Activated CD4-positive, alpha-beta T cell treated with anti-CD3 and anti-CD28 coated beads, Interleukin-2, amount 50 U/mL, for 48 hours (primary cell): ENCODE results near the gene PCID2.

Experiments
- DNase-seq, 2 experiments: peaks; one replicate each; pipeline ENCODE4 v3.0.0-alpha.2; 2020

PCID2 gene

DNA sequence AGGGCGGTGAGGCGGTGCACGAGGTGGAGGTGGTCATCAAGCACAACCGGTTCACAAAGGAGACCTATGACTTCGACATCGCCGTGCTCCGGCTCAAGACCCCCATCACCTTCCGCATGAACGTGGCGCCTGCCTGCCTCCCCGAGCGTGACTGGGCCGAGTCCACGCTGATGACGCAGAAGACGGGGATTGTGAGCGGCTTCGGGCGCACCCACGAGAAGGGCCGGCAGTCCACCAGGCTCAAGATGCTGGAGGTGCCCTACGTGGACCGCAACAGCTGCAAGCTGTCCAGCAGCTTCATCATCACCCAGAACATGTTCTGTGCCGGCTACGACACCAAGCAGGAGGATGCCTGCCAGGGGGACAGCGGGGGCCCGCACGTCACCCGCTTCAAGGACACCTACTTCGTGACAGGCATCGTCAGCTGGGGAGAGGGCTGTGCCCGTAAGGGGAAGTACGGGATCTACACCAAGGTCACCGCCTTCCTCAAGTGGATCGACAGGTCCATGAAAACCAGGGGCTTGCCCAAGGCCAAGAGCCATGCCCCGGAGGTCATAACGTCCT, 59.4 kb downstream of the PCID2 start:
- DNase-seq: no peak

DNA sequence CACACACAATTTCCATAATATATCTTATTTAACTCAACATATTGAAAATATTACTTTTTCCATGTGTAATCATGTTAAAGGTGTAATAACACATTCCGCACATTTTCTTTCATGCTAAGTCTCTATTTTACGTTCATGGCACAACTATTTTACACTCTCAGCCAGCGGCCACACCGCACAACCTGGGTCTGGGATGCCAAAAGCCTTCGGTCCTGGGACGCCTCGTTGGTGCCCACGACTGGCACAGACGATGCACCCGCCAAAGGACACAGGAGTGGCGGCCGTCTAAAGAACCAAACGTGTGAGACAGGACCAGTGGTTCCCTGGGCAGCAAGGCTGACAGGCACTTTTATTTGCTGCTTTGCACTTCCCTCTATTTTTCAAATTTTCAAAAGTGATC, 60.1 kb downstream of the PCID2 start:
- no peak for DNase-seq

DNA sequence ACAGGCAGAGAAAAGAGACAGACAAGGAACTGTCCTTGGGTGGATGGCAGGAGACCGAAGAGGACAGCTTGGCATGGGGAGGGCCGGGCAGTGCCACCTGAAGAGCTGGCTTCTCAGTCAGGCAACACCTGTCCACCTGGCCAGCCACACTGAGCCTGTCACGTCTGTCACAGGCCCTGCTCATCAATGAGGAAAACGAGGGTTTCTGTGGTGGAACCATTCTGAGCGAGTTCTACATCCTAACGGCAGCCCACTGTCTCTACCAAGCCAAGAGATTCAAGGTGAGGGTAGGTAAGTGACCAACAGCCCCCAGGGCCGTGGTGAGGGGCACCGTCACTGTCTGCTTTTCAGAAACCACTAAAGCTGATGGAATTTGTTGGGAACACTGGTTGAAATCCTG, 61.3 kb downstream of the PCID2 start:
- DNase-seq: no peak

DNA sequence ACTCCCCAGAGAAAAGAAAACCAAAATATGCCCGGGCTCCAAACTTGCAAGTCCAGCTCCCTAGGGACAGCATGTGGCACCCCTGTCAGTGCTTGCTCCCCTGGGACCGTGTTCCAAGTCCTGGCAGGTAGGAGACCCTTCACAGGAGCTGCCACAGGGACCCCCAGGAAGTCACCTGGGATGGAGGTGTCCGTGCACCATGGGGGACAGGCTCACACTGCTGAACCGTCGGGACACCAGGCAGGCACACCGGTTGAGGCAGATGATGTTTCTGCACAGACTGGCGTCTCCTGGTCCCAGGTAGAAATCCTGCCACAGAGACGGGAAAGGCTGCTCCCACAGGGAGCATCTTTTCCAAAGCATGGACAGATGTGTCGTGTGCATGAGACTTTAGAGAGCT, 61.7 kb downstream of the PCID2 start:
- no peak for DNase-seq

DNA sequence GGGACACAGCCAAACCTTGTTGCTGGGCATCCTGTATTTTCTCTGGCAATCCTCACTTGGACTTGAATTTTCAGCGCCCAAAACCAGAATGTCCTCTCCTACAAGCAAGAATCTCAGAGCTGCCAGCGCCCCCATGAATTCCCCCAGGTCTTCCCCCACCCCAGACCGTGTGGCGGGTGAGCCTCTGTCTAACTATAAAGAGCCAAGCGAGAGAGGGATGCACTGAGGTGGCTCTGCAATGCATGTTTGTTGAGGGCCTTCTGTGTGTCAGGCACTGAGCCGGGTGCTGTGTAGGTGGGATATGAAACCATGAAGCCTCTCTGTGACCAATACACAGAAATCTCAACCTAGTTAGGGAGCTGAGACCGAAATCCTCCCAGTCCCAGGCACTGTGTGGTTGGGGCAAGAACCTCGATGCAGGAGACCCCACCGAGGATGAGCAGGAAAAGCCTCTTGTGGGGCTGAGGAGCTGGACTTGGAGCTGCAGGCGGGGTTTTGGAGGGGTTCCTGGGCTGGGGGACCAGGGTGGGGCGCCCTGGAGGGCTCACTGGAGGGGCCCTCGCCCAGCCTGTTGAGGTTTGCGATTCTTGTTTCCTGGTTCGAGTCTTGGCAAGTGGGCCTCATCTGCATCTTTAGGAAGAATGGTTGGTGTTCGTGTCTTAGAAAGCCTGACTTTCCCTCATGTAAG, 62.4 kb downstream of the PCID2 start:
- no peak for DNase-seq

DNA sequence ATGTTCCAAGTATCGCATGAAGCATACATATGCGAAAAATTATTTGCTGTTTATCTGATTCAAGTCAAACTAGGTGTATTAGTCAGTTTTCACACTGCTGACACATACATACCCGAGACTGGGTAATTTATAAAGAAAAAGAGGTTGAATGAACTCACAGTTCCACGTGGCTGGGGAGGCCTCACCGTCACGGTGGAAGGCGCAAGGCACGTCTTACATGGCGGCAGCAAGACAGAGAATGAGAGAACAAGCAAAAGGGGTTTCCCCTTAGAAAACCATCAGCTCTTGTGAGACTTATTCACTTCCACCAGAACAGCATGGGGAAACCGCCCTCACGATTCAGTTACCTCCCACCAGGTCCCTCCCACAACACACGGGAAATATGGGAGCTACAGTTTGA, 63.0 kb downstream of the PCID2 start:
- peak; percentile 62 to 66 for DNase-seq

DNA sequence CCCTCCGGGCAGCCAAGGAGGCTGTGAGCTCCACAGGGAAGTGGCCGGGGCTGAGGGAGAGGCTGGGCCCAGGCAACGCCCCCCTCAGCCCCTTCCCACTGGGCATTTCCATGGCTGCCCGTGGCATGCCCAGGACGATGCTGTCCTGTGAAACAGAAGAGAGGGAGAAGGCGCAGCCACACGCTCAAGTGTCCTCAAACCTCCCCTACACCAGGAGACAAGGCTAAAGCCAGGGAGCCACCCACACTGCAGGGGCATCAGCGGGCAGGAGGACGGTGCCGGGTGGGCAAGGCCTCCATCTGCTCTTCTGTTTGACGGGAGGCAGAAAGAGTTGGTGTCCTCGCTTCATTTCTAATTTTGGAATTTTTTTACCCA, 64.2 kb downstream of the PCID2 start:
- no peak for DNase-seq

DNA sequence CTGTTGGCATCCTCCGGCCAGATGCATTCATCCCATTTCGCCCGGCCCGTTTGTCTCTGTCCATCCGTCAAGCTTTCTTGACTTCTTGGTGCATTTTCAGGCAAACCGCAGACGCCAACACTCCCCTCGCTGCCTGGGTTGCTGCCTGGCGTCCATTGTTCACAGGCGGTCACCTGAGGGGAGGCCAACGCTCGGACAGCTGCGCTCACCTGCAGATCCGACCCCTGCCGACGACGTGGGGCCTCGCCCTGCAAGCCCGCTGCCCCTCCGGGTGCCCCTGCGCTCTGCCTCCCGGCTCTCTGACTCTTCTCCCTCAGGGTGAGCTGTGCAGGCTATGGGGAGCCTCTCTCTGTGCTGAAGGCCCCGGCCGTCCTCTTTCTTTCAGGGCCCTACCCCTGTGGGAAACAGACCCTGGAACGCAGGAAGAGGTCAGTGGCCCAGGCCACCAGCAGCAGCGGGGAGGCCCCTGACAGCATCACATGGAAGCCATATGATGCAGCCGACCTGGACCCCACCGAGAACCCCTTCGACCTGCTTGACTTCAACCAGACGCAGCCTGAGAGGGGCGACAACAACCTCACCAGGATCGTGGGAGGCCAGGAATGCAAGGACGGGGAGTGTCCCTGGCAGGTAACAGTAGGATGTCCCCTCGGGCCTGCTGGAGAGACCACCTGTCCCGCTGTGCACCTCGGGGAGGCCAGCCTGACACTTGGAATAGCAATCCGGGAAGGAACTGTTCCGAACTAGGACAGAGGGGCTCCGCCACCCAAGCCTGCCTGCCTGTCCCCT, 64.8 kb downstream of the PCID2 start:
- DNase-seq: no peak

DNA sequence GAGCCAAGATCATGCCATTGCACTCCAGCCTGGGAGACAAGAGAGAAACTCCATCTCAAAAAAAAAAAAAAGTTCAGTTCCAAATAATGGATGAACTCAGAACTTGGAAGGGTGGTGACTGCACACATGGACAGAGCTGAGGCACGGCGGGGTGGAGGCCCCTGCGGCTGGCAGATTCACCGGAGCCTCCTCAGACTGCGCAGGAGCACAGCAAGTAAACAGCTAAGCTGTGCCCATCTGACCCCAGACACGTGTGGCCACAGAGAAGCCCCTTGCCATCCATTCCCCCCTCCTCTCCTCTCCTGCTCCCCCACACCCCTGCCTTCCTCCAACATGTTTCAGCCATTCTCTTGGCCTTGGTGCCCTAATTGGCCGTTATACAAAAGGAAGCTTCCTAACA, 65.6 kb downstream of the PCID2 start:
- no peak for DNase-seq

DNA sequence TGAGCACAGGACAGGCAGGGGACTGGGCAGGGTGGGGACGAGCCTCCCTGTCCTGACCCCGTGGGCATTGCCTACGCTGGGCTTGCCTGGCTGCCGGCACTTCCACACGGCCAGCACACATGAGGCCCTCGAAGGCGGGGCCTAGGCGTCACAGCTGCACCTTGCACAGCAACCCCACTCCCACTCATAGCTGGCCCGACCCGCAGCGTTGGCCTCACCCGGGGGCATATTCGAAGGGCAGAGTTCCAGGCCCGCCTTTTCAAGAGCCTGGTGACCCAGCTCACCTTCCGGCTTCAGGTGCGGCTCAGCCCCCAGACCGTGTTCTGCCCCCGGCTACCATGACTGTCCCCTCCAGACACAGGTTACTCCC, 66.9 kb downstream of the PCID2 start:
- DNase-seq: no peak

DNA sequence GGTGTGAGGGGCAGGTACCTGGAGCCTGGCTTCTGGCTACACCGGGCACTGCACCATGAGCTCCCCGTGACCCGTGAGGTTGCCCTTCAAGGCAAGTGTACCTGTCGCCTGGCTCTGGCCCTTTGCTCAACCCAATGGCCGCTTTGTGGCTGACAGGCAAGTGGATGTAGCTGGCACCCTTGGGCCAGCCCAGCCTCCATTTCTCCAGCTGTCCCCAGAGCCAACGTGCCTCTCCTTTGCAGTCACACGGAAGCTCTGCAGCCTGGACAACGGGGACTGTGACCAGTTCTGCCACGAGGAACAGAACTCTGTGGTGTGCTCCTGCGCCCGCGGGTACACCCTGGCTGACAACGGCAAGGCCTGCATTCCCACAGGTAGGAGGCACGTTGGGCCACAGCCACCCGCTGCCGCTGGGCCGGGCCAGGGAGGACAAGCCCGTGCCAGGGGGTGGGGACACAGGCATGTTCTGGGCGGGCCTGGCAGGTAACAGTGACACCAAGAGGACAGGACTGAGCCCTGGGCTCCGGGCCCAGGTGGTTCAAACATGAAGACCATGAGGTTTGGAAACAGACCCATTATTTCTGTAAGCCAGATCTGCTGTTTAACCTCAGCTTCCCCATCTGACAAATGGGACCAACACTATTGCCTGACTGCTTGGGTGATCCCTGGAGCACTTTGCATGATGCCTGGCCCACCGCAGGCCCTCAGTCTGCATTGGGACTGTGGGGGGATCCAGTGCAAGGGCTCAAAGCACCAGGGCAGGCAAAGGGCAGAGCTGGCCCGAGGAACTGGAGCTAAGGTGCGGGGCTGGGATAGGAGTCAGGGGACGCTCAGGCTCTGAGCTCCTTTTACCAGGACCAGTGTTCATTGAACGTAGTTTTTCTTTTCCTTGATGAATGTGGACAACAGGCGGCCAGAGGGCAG, 67.5 kb downstream of the PCID2 start:
- no peak for DNase-seq

DNA sequence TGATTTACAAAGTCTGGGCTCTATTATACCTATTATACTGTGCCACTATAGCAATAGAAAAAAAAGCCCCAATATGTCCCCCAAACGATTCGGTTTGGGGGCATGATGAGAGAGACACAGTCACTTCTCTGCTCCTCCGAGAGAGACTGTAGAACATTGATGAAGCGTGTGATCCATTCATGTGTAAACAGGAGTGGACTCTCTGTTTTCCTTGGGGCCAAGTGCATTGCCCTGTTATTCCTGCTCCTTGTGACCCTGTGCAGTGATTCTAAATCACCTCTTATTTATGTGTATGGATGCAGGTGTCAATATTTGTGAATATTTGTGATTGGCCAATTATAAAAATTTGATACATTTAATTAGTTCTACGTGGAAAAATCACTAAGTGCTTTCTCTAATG, 68.9 kb downstream of the PCID2 start:
- DNase-seq: no peak

DNA sequence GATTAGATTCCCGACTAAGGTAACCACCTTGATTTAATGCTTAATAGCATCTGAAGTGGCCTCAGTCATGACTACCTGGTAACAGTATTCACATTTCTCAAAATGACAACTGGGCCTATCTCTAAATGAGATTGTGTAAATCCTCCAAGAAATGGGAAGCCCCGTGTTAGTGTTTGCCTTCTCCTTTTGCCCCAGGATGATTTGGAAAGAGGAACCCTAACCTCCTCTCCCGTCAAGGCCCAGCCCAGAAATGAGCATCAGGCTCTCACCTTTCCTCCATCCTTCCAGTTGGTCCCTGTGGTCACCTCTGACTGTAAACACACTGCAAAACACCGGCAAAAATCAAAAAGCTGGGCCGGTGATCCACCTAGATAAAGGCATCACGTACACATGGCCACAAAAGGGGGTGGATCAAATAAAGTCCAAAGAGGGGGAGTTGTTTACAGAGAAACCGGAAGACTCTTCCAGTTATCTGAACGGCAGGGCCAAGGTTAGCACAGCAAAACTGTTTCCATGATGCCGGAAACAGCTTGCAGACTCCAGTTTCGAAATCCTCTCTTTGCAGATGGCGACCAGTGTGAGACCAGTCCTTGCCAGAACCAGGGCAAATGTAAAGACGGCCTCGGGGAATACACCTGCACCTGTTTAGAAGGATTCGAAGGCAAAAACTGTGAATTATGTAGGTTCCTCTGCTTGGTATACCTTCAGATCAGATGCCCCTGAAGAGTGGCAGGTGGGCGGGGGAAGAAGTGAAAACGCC, 69.5 kb downstream of the PCID2 start:
- DNase-seq: no peak

DNA sequence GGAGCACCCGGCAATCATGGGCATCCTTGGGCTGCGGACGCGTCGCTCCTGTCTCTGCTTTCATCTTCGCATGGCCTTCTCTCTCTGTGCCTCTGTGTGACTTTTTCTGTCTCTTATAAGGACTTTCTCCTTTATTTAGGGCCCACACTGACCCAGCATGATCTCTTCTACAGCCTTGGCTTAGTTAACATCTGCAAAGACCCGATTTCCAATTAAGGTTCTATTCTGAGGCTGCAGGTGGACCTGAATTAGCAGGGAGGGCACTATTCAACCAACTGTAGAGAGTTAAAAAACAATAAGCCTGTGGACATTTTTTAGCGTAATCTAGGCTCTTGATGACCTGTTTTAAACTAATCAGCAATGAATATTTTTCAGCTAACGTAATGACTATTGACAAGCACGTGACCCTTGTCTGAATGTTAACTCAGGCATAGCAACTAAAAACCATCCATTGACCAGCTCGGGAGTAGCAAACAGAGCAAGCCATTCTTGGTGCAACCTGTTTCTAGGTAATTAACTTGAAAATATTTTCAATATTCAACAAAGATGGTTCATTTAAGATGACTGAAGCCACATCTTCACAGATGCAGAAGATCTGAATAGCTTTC, 70.7 kb downstream of the PCID2 start:
- DNase-seq: no peak

DNA sequence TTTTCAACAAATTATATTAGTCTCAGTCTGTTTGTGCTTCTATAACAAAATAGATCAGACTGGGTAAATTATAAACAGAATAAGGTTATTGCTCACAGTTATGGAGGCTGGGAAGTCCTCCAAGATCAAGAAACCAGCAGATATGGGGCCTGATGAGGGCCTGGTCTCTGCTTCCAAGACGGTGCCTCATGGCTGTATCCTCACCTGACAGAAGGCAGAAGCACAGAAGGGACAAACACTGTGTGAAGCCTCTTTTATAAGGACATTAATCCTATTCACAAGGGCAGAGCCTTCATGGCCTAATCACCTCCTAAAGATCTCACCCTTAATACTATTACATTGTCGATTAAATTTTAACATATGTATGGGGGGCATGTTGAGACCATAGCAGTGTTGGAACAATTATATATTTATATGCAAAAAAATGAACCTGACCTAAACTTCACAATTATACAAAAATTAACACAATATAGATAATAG, 73.1 kb downstream of the PCID2 start:
- no peak for DNase-seq

DNA sequence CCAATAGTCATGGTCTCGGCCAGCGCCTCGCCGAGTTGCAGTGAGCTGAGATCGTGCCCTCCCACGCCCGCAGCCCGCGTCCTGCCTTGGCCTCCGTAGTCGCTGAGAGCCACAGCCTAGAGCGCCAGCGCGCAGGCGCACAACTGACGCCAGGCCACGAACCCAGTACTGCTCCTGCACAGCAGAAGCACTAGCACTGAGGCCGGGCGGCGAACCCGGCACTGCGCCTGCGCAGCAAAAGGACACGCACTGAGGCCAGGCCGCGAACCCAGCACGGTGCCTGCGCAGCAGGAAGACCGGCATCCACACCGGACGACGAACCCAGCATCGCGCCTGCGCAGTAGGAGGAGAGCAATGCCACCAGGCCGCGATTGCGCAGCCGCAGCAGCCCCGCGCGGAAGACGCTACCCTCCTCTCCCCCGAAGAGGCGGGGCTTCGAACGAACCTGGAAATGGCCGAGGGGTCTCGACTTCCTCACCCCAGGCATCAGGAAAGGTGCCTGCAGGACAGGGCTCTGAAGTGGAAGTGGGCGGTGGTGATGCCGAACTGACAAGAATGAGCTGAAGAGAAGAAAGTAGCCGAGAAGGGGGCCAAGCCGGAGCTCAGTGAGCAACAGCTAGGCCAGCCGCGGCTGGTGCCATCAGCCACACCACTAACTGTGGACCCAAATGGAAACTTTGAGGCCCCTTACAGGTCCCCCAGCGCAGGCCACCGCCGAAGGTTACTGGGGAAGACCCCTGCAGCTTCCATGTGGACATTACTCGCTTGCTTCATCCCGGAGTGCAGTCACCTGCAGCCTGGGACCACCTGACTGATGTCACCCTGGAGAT, 78.3 kb downstream of the PCID2 start:
- DNase-seq: peak; percentile 49 to 56

DNA sequence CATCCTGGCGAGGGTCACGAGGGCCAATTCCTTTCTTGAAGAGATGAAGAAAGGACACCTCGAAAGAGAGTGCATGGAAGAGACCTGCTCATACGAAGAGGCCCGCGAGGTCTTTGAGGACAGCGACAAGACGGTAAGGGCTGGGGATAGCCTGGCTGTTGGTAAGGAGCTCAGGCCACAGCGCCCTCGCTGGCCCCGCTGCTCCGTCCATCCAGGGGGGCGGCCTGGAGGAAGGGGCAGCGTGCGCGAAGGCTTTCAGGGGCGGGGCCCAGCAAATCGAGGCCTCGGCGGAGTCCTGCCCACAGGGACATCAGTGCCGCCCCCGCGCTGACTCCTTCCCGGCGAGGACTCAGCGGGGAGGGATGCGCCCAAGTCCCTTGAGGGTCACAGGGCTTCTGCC, 79.0 kb downstream of the PCID2 start:
- no peak for DNase-seq
